NCI-H1694 (cell line): ENCODE results near the gene CLEC2B.
A peak's percentile ranks its signal among the peaks of the same experiment; 100 is the strongest.

Experiments
- DNase-seq: peaks from one replicate; lab custom pipeline; 2025; lab: John Stamatoyannopoulos, UW

Gene CLEC2B

GRCh38 chr12:9868951-9869306 is 225 bp downstream of the CLEC2B start:
- no peak for DNase-seq

- DNase-seq = no peak
Observed at GRCh38 chr12:9868311-9868801, 798 bp downstream of the CLEC2B start.

- no peak for DNase-seq
Observed at GRCh38 chr12:9867531-9867930, 1.6 kb downstream of the CLEC2B start.

GRCh38 chr12:9866860-9867269 is 2.3 kb downstream of the CLEC2B start:
- no peak for DNase-seq

GRCh38 chr12:9864913-9865675 is 4.1 kb downstream of the CLEC2B start:
- DNase-seq = no peak

GRCh38 chr12:9858135-9858534 is 11.0 kb downstream of the CLEC2B start:
- no peak for DNase-seq

GRCh38 chr12:9856894-9857293 is 12.3 kb downstream of the CLEC2B start:
- DNase-seq = no peak

GRCh38 chr12:9856151-9856550 is 13.0 kb downstream of the CLEC2B start:
- DNase-seq = no peak

- DNase-seq = no peak
Observed at GRCh38 chr12:9851927-9852326, 17.2 kb downstream of the CLEC2B start.

- DNase-seq = no peak
Observed at GRCh38 chr12:9851050-9851449, 18.1 kb downstream of the CLEC2B start.

- no peak for DNase-seq
Observed at GRCh38 chr12:9848899-9849298, 20.3 kb downstream of the CLEC2B start.

- no peak for DNase-seq
Observed at GRCh38 chr12:9843407-9843806, 25.7 kb downstream of the CLEC2B start.

GRCh38 chr12:9831720-9832119 is 37.4 kb downstream of the CLEC2B start:
- no peak for DNase-seq

- DNase-seq = no peak
Observed at GRCh38 chr12:9829982-9830381, 39.2 kb downstream of the CLEC2B start.

GRCh38 chr12:9829483-9829882 is 39.7 kb downstream of the CLEC2B start:
- no peak for DNase-seq

GRCh38 chr12:9827209-9827888 is 41.8 kb downstream of the CLEC2B start, which contains the start of gene KLRF1:
Gene KLRF1 (plus strand): TSS chr12:9827481. CDS start chr12:9827545, 64 bp downstream.
- no peak for DNase-seq

- no peak for DNase-seq
Observed at GRCh38 chr12:9820281-9820930, 48.7 kb downstream of the CLEC2B start.

- DNase-seq = peak; percentile 29
Observed at GRCh38 chr12:9813821-9814798, 55.0 kb downstream of the CLEC2B start.

- no peak for DNase-seq
Observed at GRCh38 chr12:9811621-9812020, 57.5 kb downstream of the CLEC2B start.

GRCh38 chr12:9810671-9811070 is 58.5 kb downstream of the CLEC2B start:
- DNase-seq = no peak

- no peak for DNase-seq
Observed at GRCh38 chr12:9809866-9810265, 59.3 kb downstream of the CLEC2B start.

- no peak for DNase-seq
Observed at GRCh38 chr12:9809338-9809737, 59.8 kb downstream of the CLEC2B start.
